ENCODE data around the gene KAT7.
"Not testable (repeated sequence)": the region's sequence is repeated elsewhere in the genome, so short reads cannot be mapped to it uniquely, and the experiment has no call there.

Gene KAT7

DNA sequence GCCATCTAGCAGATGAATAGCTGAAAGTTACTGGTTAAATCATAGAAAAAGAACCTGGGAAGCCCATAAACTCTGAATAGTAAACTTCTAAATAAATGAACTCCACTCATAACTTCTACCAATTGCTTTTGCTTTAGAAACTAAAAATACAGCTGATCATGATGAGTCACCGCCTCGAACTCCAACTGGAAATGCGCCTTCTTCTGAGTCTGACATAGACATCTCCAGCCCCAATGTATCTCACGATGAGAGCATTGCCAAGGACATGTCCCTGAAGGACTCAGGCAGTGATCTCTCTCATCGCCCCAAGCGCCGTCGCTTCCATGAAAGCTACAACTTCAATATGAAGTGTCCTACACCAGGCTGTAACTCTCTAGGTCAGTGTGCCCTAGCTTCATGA lies 9.7 kb downstream of the KAT7 start:
- DNase-seq: no peak

DNA sequence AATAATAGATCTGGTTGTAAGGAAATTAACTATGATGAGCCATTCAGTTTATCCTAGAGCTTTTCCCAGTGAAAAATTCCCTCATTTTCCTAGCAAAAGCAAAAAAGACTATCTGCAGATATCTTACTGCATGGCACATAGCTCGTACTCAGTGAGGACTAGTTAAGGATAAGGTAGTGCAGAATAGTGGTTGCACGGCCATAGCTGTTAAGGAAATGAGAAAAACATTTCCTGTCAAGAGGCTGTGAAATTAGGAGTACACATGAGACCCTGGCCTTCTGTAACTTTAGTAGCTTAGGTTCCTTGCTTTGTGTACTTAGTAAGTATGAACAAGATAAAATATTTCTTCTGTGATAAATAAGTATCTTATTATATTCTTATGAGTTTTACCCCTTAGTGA lies 10.3 kb downstream of the KAT7 start:
- DNase-seq: no peak

GRCh38 chr17:49809056-49809455 lies 20.6 kb downstream of the KAT7 start:
- DNase-seq: no peak

GRCh38 chr17:49814781-49815529 lies 26.5 kb downstream of the KAT7 start:
- peak in 4 of 56 donors; percentile 1 to 6 (median 4) for DNase-seq

DNA sequence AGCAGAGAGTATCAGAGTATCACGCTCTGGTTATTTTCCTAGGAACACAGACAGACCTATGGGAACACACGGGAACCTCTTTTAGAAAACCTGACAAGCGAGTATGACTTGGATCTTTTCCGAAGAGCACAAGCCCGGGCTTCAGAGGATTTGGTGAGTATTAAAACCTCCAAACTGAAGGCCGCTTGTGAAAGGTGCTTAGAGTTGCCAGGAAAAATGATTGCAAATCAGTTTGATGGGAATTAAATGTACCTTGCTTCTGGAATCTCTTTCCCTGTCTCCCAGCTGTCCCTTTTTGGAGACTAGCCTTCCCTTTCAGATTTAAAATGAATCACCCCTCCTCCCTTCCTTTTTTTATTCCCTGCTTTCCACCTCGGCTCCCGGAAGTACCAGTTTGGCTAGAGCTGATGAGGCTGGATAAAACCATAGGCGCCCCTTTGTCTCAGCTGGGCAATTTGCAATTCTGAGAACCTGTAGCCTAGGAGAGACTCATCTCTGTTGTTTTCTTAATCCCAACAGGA lies 27.3 kb downstream of the KAT7 start:
- DNase-seq: no peak

GRCh38 chr17:49817993-49818392 lies 29.5 kb downstream of the KAT7 start:
- DNase-seq: no peak

DNA sequence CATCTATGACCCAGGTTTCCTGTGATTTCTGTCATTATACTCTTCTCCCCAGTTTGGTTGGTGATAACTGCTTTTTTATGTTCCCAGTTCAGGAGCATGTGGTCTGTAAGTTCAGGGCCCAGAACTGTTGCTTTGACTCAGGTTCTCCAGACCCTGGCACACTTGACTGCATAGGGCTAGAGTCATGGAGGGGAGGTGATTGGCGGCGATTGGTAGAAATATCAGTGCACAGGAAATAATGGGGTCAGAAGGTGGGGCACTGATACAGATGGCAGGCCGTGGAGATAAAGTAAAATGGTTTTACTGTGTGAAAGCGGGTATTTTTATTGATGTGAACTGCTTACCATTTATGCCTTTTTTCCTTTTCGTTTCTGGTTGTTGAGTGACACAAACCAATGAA lies 30.7 kb downstream of the KAT7 start:
- no peak for DNase-seq

GRCh38 chr17:49819651-49820050 lies 31.2 kb downstream of the KAT7 start:
- DNase-seq: no peak

- DNase-seq: no peak
These were observed 32.3 kb downstream of the KAT7 start for GRCh38 chr17:49820773-49821172.

DNA sequence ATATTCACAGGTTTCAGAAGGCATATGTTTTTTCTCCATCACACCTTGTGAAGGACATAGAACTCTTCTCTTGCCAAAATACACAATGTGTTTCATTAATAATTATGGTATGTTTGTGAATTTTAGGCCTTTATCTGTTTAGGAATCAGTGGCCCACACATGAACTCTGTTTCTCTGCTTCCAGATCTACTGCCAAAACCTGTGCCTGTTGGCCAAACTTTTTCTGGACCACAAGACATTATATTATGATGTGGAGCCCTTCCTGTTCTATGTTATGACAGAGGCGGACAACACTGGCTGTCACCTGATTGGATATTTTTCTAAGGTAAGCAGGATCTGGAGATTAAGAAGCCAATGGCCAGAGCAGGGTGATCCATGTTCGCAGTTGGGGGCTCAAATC lies 33.0 kb downstream of the KAT7 start:
- no peak for DNase-seq

DNA sequence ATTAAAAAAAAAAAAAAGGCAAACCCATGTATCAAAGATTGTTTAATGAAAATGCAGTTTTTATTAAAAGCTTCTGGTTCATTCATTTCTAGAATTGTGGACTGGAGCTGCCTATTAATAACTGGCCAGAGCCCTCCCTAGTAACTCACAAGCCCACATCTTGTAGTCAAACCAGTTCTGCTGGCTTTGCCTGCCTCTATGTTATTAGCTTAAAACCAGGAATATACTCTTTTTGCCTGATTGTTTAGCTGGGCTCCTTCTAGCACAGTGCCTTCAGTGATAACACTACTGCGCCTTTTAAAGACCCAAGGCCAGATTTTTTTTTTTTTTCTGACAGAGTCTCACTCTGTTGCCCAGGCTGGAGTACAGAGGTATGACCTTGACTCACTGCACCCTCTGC lies 33.4 kb downstream of the KAT7 start:
- DNase-seq: no peak

GRCh38 chr17:49822829-49823228 lies 34.3 kb downstream of the KAT7 start:
- no peak for DNase-seq

- no peak for DNase-seq
These were observed 35.1 kb downstream of the KAT7 start for GRCh38 chr17:49823614-49824013.

- DNase-seq: no peak
These were observed 37.2 kb downstream of the KAT7 start for GRCh38 chr17:49825645-49826044.

- DNase-seq: not testable (repeated sequence)
These were observed 39.8 kb downstream of the KAT7 start for GRCh38 chr17:49828325-49828724.

- no peak for DNase-seq
These were observed 40.5 kb downstream of the KAT7 start for GRCh38 chr17:49829026-49829425.

DNA sequence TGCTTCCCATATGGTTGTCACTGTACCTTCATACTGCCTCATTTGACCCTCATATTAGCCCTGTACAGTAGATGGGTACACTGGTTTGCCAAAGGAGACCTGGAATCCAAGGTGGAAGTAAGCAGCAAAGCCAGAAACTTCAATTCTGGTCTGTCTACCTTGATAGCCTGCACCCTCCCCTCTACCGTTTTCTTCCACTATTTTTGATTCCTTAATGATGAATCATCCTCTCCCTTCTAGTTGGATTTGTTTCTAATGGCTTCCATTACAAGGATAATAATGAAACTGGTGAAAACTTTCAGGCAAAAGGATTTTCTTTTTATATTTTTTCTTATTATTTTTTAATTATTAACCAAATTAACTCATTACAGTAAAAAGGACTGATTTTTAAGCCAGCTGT lies 42.1 kb downstream of the KAT7 start:
- DNase-seq: no peak

DNA sequence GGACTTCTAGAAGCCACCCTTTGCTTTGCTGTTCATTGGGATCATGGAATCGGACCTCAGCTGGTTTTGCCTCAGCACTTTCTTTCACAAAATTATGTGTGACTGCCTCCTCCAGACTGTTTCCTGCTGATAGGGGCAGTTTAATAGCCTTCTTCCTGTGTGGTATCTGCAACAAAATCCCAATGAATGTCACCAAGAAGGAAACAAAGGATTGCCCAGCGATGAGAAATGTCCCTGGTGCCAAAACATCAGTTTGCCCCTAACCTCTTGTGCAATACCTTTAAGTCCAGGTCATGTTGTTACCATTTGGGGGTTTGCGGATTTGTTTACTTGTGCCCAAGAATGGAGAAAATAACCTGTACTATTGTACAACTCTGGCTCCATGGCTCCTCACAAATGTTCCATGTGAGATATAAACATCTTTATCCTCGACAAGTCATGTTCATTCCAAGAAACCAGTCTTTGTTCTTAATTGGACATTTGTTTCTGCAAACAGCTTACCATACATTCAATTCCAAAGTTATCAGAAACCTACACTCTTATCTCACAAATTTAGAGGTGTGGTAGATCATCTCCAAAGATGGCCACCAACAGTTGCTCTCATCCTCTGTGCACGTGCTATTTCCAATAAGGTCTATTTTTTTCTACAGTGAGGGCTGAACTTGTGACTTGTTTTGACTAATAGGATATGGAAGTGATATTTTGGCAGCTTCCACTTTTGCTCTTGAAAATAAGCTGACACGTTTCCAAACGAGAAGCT lies 44.5 kb downstream of the KAT7 start:
- DNase-seq: no peak

DNA sequence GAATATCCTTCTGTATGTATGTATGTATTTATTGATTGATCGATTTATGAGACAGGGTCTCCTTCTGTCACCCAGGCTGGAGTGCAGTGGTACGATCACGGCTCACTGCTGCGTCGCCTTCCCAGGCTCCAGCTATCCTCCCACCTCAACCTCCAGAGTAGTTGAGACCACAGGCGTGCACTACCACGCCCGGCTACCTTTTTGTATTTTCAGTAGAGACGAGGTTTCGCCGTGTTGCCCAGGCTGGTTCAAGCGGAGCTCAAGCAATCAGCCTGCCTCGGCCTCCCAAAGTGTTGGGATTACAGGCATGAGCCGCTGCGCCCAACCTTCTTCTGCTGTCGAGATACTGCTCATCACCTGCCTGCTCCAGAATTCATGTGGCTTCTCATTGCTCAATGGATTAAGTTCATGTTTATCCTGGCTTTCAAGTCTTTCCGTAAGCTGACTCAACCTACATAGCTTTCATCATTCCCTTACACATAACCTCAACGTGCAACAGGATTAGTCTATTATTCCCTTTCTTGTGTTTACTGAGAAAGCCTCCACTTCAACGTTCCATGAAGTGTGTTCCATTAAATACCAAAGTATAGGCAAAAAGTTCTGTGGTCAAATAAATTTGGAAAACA lies 45.8 kb downstream of the KAT7 start:
- no peak for DNase-seq

- no peak for DNase-seq
These were observed 47.0 kb downstream of the KAT7 start for GRCh38 chr17:49835472-49835871.

- DNase-seq: no peak
These were observed 47.9 kb downstream of the KAT7 start for GRCh38 chr17:49836111-49837030.
